HG02973 (cell line): Measurements from ENCODE around the gene NUP93.
"Not testable (repeated sequence)": the region's sequence is repeated elsewhere in the genome, so short reads cannot be mapped to it uniquely, and the experiment has no call there.

Experiments
- ATAC-seq: cut with Tn5 transposase; IDR thresholded peaks from one replicate; pipeline ENCODE4 v1.9.1; 2021; ENCODE audit warnings: moderate library complexity; ENCODE audit not compliant: unreplicated experiment

NUP93 gene

GRCh38 chr16:56864960-56865359, 135.0 kb downstream of the NUP93 start, which contains the start of gene SLC12A3:
TSS of gene SLC12A3 (plus strand) at chr16:56865207. CDS start at chr16:56865236, 29 bp downstream.
- ATAC-seq, result no peak

GRCh38 chr16:56865394-56866062, 135.6 kb downstream of the NUP93 start:
- ATAC-seq, result no peak

- ATAC-seq, result no peak
These were observed 137.3 kb downstream of the NUP93 start for GRCh38 chr16:56866955-56867830.

GRCh38 chr16:56868175-56868574, 138.2 kb downstream of the NUP93 start:
- no peak for ATAC-seq

- ATAC-seq, result not testable (repeated sequence)
These were observed 138.8 kb downstream of the NUP93 start for GRCh38 chr16:56868766-56869165.

GRCh38 chr16:56869513-56870275, 139.8 kb downstream of the NUP93 start:
- ATAC-seq, result no peak

- no peak for ATAC-seq
These were observed 140.5 kb downstream of the NUP93 start for GRCh38 chr16:56870276-56870888.

- ATAC-seq, result no peak
These were observed 141.3 kb downstream of the NUP93 start for GRCh38 chr16:56871172-56871593.

- no peak for ATAC-seq
These were observed 143.0 kb downstream of the NUP93 start for GRCh38 chr16:56872863-56873391.

GRCh38 chr16:56874800-56875199, 144.9 kb downstream of the NUP93 start:
- no peak for ATAC-seq

- no peak for ATAC-seq
These were observed 146.1 kb downstream of the NUP93 start for GRCh38 chr16:56876048-56876447.

- no peak for ATAC-seq
These were observed 147.7 kb downstream of the NUP93 start for GRCh38 chr16:56877486-56878182.

- no peak for ATAC-seq
These were observed 148.4 kb downstream of the NUP93 start for GRCh38 chr16:56878282-56878854.

GRCh38 chr16:56879276-56879675, 149.3 kb downstream of the NUP93 start:
- ATAC-seq, result no peak

GRCh38 chr16:56880176-56880575, 150.2 kb downstream of the NUP93 start:
- no peak for ATAC-seq

- no peak for ATAC-seq
These were observed 150.8 kb downstream of the NUP93 start for GRCh38 chr16:56880685-56881084.

GRCh38 chr16:56882077-56882800, 152.3 kb downstream of the NUP93 start:
- no peak for ATAC-seq

- ATAC-seq, result no peak
These were observed 153.7 kb downstream of the NUP93 start for GRCh38 chr16:56883586-56883985.

GRCh38 chr16:56884026-56884582, 154.2 kb downstream of the NUP93 start:
- ATAC-seq, result no peak
